ENCODE data around the gene INTS2. TPM values are rescaled to one million over a fixed set of nuclear protein-coding genes. Genes with fewer than 3 reads are reported as not detected.
"Not testable (repeated sequence)": the region's sequence is repeated elsewhere in the genome, so short reads cannot be mapped to it uniquely, and the experiment has no call there.

Gene INTS2
- total RNA-seq, 1 donor from 2014 or later: 41.6 TPM

GRCh38 chr17:61825448-61826137, 102.2 kb downstream of the INTS2 start:
- Histone ChIP-seq H3K9ac (no peak overlapping the region), H4K20me1 (ENCODE audit: low read depth) (no peaks in the 10 kb centered on the region), H3K4me3 (no peak overlapping the region), H3K79me2 (ENCODE audit: low read depth) (peaks cover 21% of the 10 kb centered on the region), H2AFZ (replicated peaks) (no peak overlapping the region), H3F3A (ENCODE audit: low read depth) (no peaks in the 10 kb centered on the region), H3K4me1 (no peaks in the 10 kb centered on the region), H3K27ac (no peak overlapping the region), H3K27me3 (no peaks in the 10 kb centered on the region), H3K36me3 (peaks cover 21% of the 10 kb centered on the region), H3K4me2 (no peak overlapping the region), H3K9me3 (ENCODE audit: low read depth) (peaks cover 5% of the 10 kb centered on the region)
- Mint-ChIP-seq H3K9me3 (peaks cover 17% of the 10 kb centered on the region), H3K27ac (no peak overlapping the region), H3K36me3 (peaks cover 64% of the 10 kb centered on the region), H3K4me3 (no peak overlapping the region), H3K4me1 (no peaks in the 10 kb centered on the region), H3K27me3 (ENCODE audit: insufficient read depth, low read depth) (no peaks in the 10 kb centered on the region)
- TF ChIP-seq CTCF (IDR thresholded peaks at IDR 0.05) (no peak), EZH2phosphoT487 (IDR thresholded peaks at IDR 0.05) (no peak), EZH2 (IDR thresholded peaks at IDR 0.05) (no peak)
- DNase-seq (ENCODE audit: low spot score): no peak

GRCh38 chr17:61822326-61823285, 105.2 kb downstream of the INTS2 start:
- H3K4me3 Mint-ChIP-seq: no peak overlapping the region
- H3K27me3 Mint-ChIP-seq (ENCODE audit: insufficient read depth, low read depth): no peaks in the 10 kb centered on the region
- H3K27ac Mint-ChIP-seq: no peak overlapping the region
- peaks cover 12% of the 10 kb centered on the region for H3K9me3 Mint-ChIP-seq
- H3K27me3 ChIP-seq: no peaks in the 10 kb centered on the region
- H3K9me3 ChIP-seq (ENCODE audit: low read depth): no peaks in the 10 kb centered on the region
- H3K79me2 ChIP-seq (ENCODE audit: low read depth): peaks cover 21% of the 10 kb centered on the region
- H3K9ac ChIP-seq: no peak overlapping the region
- TF ChIP-seq EZH2phosphoT487 (IDR thresholded peaks at IDR 0.05) (no peak), CTCF (IDR thresholded peaks at IDR 0.05) (no peak), EZH2 (IDR thresholded peaks at IDR 0.05) (no peak)
- peaks cover 52% of the 10 kb centered on the region for H3K36me3 Mint-ChIP-seq
- DNase-seq (ENCODE audit: low spot score): no peak
- H3K36me3 ChIP-seq: peaks cover 8% of the 10 kb centered on the region
- no peak overlapping the region for H3K4me2 ChIP-seq
- no peaks in the 10 kb centered on the region for H3K4me1 ChIP-seq
- no peak overlapping the region for H2AFZ ChIP-seq (replicated peaks)
- no peak overlapping the region for H3K4me3 ChIP-seq
- H3K4me1 Mint-ChIP-seq: no peaks in the 10 kb centered on the region
- H4K20me1 ChIP-seq (ENCODE audit: low read depth): no peaks in the 10 kb centered on the region
- no peaks in the 10 kb centered on the region for H3F3A ChIP-seq (ENCODE audit: low read depth)
- no peak overlapping the region for H3K27ac ChIP-seq

- Histone ChIP-seq H3K9ac (no peak overlapping the region), H3K4me3 (no peak overlapping the region), H3K4me2 (no peak overlapping the region), H3K27ac (no peak overlapping the region), H2AFZ (replicated peaks) (no peak overlapping the region), H4K20me1 (ENCODE audit: low read depth) (no peaks in the 10 kb centered on the region), H3K9me3 (ENCODE audit: low read depth) (no peaks in the 10 kb centered on the region), H3F3A (ENCODE audit: low read depth) (no peaks in the 10 kb centered on the region), H3K79me2 (ENCODE audit: low read depth) (peaks cover 17% of the 10 kb centered on the region), H3K27me3 (no peaks in the 10 kb centered on the region), H3K36me3 (peaks cover 8% of the 10 kb centered on the region), H3K4me1 (no peaks in the 10 kb centered on the region)
- Mint-ChIP-seq H3K27ac (no peak overlapping the region), H3K27me3 (ENCODE audit: insufficient read depth, low read depth) (no peaks in the 10 kb centered on the region), H3K4me3 (no peak overlapping the region), H3K4me1 (no peaks in the 10 kb centered on the region), H3K9me3 (peaks cover 7% of the 10 kb centered on the region), H3K36me3 (peaks cover 46% of the 10 kb centered on the region)
- DNase-seq (ENCODE audit: low spot score): no peak
- TF ChIP-seq CTCF (IDR thresholded peaks at IDR 0.05) (no peak), EZH2 (IDR thresholded peaks at IDR 0.05) (no peak), EZH2phosphoT487 (IDR thresholded peaks at IDR 0.05) (no peak)
Observed at GRCh38 chr17:61821655-61822054, 106.1 kb downstream of the INTS2 start.

GRCh38 chr17:61819265-61819664, 108.5 kb downstream of the INTS2 start:
- DNase-seq (ENCODE audit: low spot score); H3K27me3 ChIP-seq; H3K4me1 Mint-ChIP-seq; H3K27ac ChIP-seq; H3K4me1 ChIP-seq; H3K9me3 ChIP-seq (ENCODE audit: low read depth); H3K9me3 Mint-ChIP-seq; H3F3A ChIP-seq (ENCODE audit: low read depth); H3K4me2 ChIP-seq; H4K20me1 ChIP-seq (ENCODE audit: low read depth); H3K36me3 ChIP-seq; H2AFZ ChIP-seq (replicated peaks); H3K4me3 Mint-ChIP-seq; H3K27me3 Mint-ChIP-seq (ENCODE audit: insufficient read depth, low read depth); H3K4me3 ChIP-seq; H3K79me2 ChIP-seq (ENCODE audit: low read depth); H3K9ac ChIP-seq; H3K27ac Mint-ChIP-seq: not testable (repeated sequence)
- H3K36me3 Mint-ChIP-seq: peaks cover 30% of the 10 kb centered on the region
